Bronchial smooth muscle cell (primary cell): ENCODE results near the gene PCDHB3. TPM values are rescaled to one million over a fixed set of nuclear protein-coding genes. Genes with fewer than 3 reads are reported as not detected.

Experiments
- total RNA-seq: library from RNA; depleted of rRNA; stranded (reverse); fragments of >200 nt; gene quantifications from 2 replicates; pipeline ENCODE4 v1.2.1, GENCODE V29; 2014

Gene PCDHB3
- total RNA-seq, result 0.16 and 0.52 TPM in 2 replicates

DNA sequence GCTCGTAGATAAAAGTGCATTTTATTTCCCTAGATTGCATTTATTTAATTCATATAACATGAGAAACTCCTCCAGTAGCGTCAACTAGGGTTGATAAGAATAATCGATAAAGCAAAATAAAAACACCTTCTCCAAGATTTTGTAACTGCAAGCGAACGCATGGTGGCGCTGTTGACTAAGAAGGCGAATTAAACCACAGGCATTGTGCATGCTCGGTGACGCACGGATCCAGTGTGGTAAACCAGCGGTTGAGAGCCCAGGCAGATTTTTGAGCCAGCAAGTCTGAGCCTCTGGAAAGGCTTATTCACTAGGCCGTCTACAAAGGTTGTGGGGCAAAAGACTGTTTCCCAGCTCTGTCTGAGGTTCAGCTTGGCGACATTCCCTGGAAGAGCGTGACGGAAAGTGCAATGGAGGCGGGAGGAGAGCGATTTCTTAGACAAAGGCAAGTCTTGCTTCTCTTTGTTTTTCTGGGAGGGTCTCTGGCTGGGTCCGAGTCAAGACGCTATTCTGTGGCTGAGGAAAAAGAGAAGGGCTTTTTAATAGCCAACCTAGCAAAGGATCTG, at the start of gene PCDHB3:
TSS of gene PCDHB3 (plus strand) at position 231 of the 563 bp plus-strand sequence. CDS start at position 408, 177 bp downstream.

DNA sequence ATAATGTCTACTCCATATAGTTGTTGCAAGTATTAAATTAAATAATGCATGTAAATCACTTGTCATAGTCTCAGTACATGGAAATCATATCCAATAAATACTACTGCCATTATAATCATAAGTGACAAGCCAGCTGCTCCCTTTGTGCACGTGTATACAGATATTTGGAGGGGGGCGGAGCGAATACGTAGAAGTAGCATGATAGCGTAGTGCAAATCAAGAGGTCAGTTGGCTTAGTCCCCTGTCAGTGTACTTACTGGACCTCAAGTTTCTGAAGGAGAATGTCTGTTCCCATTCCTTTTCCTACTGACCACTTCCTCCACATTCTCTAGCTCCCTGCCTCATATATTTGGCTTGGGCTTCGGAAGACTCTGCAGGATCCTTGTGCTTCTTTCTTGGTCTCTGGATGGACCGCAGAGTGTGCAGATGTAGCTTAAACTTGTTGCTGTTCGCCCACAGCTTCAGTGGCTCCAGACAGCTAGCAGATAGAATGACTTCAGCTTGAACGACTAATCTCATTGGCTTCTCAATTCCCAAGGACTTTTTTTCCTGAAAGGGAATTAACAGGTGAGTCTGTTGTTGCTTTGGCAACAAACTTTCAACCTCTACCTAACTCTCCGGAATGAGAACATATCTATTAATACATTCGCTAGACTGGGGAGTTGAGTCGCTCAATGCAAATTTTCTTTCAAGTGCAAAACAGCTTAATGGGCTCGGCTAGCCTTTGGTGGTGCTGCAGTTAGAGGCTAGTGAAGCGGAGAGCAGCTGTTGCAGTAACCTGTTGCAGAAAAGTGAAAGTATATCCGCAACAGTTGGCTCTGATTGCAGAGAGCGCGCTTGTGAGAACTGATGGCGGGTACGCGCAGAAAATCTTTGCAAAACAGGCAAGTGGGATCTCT, 49.4 kb upstream of the PCDHB3 start, which contains the start of gene PCDHB1:
TSS of gene PCDHB1 (plus strand) at position 753 of the 899 bp plus-strand sequence. CDS start at position 850, 97 bp downstream.

DNA sequence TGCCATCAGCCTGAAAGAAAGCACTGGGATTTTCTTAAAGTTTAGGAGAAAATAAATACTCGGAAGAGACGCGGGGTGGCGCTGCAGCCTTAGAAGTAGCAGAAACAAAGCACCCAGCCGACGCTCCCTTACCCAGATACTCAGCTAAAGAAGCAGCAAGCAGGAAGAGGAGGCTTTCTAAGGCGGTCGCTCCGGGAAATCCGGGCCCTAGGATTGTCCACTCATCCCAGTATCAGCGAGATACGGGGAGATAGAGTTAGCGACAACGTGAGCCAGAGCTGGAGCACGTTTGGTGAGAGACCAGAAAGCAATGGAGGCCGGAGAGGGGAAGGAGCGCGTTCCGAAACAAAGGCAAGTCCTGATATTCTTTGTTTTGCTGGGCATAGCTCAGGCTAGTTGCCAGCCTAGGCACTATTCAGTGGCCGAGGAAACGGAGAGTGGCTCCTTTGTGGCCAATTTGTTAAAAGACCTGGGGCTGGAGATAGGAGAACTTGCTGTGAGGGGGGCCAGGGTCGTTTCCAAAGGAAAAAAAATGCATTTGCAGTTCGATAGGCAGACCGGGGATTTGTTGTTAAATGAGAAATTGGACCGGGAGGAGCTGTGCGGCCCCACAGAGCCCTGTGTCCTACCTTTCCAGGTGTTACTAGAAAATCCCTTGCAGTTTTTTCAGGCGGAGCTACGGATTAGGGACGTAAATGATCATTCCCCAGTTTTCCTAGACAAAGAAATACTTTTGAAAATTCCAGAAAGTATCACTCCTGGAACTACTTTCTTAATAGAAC, 5.6 kb upstream of the PCDHB3 start, which contains the start of gene PCDHB2:
TSS of gene PCDHB2 (plus strand) at position 135 of the 782 bp plus-strand sequence. CDS start at position 311, 176 bp downstream.

DNA sequence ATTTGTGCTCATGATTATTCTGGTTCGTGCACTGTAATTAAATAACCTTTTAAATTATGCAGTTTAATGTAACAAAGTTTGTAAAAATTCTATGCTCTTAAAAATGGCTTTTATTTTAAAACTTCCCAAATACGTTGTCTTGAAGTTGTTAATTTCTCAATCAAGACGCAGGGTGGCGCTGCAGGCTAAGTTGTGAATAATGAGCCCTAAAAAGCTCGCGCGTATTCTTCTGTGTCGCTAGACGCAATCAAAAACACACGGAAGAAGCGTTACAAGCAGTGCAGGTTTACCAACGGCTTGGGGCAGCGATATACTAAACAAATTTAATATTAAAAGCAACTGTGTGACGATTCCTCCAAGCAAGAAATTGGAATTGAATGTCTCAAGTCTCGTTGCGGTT, 21.3 kb downstream of the PCDHB3 start, which contains the start of gene PCDHB4:
TSS of gene PCDHB4 (plus strand) at position 256 of the 400 bp plus-strand sequence. CDS start 181 bp downstream, outside the sequence.

DNA sequence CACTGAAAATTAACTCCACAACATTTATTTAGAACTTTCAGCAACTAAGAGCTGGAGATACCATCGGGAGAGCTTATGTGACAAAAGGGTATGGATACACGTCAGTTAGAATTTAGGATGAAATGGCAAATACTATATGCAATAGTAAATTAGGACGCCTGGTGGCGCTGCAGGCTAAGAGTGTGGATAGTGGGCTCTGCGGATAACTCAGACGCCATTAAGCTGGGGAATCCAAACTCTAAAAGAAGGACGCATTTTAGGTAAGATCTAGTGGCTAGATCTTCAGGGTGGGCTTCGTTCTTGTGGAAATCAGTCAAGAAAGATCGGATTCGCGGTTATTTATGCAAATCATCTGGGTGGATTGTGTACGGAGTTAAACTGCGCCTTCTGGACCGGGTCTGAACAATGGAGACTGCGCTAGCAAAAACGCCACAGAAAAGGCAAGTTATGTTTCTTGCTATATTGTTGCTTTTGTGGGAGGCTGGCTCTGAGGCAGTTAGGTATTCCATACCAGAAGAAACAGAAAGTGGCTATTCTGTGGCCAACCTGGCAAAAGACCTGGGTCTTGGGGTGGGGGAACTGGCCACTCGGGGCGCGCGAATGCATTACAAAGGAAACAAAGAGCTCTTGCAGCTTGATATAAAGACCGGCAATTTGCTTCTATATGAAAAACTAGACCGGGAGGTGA, 34.9 kb downstream of the PCDHB3 start, which contains the start of gene PCDHB5:
TSS of gene PCDHB5 (plus strand) at position 177 of the 688 bp plus-strand sequence. CDS start at position 406, 229 bp downstream.

GRCh38 chr5:141149812-141150211, 49.5 kb downstream of the PCDHB3 start, which contains the start of gene PCDHB6:
TSS of gene PCDHB6 (plus strand) at chr5:141150057. CDS start at chr5:141150258, 201 bp downstream.

Other genes with a start within 250 kb of the PCDHB3 start
- gene PCDHA10, start 244.6 kb upstream of the PCDHB3 start, total RNA-seq, result under 0.01 and 0.26 TPM in 2 replicates
- gene PCDHA11, start 231.5 kb upstream of the PCDHB3 start, total RNA-seq, result 0.09 and 0.16 TPM in 2 replicates
- gene PCDHA12, start 225.2 kb upstream of the PCDHB3 start, total RNA-seq, result under 0.01 TPM in 2 replicates
- 0.09 and 0.16 TPM in 2 replicates for gene PCDHA13, start 218.3 kb upstream of the PCDHB3 start, total RNA-seq
- gene PCDHAC1, start 174.2 kb upstream of the PCDHB3 start, total RNA-seq, result under 0.01 and 0.09 TPM in 2 replicates
- under 0.01 and 0.09 TPM in 2 replicates for gene PCDHAC2, start 134.0 kb upstream of the PCDHB3 start, total RNA-seq
- gene PCDHB1, start 49.1 kb upstream of the PCDHB3 start, total RNA-seq, result not detected in 2 replicates
- 1.3 and 8.4 TPM in 2 replicates for gene PCDHB2, start 5.9 kb upstream of the PCDHB3 start, total RNA-seq
- 0.94 TPM in 1 of 2 replicates, not detected in the other for gene PCDHB4, start 21.3 kb downstream of the PCDHB3 start, total RNA-seq
- 0.32 and 3.3 TPM in 2 replicates for gene PCDHB5, start 34.7 kb downstream of the PCDHB3 start, total RNA-seq
- 0.16 and 0.17 TPM in 2 replicates for gene PCDHB6, start 49.6 kb downstream of the PCDHB3 start, total RNA-seq
- 0.32 and 0.60 TPM in 2 replicates for gene PCDHB7, start 72.2 kb downstream of the PCDHB3 start, total RNA-seq
- gene PCDHB8, start 77.3 kb downstream of the PCDHB3 start, total RNA-seq, result 0.32 and 0.69 TPM in 2 replicates
- 0.16 and 2.1 TPM in 2 replicates for gene PCDHB16, start 81.9 kb downstream of the PCDHB3 start, total RNA-seq
- 0.16 and 0.69 TPM in 2 replicates for gene PCDHB9, start 86.7 kb downstream of the PCDHB3 start, total RNA-seq
- 0.47 and 1.4 TPM in 2 replicates for gene PCDHB10, start 91.9 kb downstream of the PCDHB3 start, total RNA-seq
- gene PCDHB11, start 99.2 kb downstream of the PCDHB3 start, total RNA-seq, result 0.16 and 0.69 TPM in 2 replicates
- gene PCDHB12, start 108.2 kb downstream of the PCDHB3 start, total RNA-seq, result 0.16 and 0.86 TPM in 2 replicates
- gene PCDHB13, start 113.4 kb downstream of the PCDHB3 start, total RNA-seq, result 0.32 and 0.94 TPM in 2 replicates
- gene PCDHB14, start 122.9 kb downstream of the PCDHB3 start, total RNA-seq, result 0.63 and 2.6 TPM in 2 replicates
- 0.32 and 0.60 TPM in 2 replicates for gene PCDHB15, start 144.9 kb downstream of the PCDHB3 start, total RNA-seq
- gene SLC25A2, start 203.6 kb downstream of the PCDHB3 start, total RNA-seq, result 0.32 TPM in 1 of 2 replicates, not detected in the other
- 67.1 and 89.5 TPM in 2 replicates for gene TAF7, start 220.3 kb downstream of the PCDHB3 start, total RNA-seq
- gene PCDHGA1, start 230.0 kb downstream of the PCDHB3 start, total RNA-seq, result 1.3 and 1.9 TPM in 2 replicates
- 2.3 and 4.9 TPM in 2 replicates for gene PCDHGA2, start 238.3 kb downstream of the PCDHB3 start, total RNA-seq
- 1.0 and 1.9 TPM in 2 replicates for gene PCDHGA3, start 243.4 kb downstream of the PCDHB3 start, total RNA-seq
- gene PCDHGB1, start 249.6 kb downstream of the PCDHB3 start, total RNA-seq, result 1.5 and 3.8 TPM in 2 replicates